ENCODE data around the gene COL25A1. TPM values are rescaled to one million over a fixed set of nuclear protein-coding genes. Genes with fewer than 3 reads are reported as not detected.

The COL25A1 gene
- total and polyA plus RNA-seq, 2 donors = 0.75 to 1.5 TPM

DNA sequence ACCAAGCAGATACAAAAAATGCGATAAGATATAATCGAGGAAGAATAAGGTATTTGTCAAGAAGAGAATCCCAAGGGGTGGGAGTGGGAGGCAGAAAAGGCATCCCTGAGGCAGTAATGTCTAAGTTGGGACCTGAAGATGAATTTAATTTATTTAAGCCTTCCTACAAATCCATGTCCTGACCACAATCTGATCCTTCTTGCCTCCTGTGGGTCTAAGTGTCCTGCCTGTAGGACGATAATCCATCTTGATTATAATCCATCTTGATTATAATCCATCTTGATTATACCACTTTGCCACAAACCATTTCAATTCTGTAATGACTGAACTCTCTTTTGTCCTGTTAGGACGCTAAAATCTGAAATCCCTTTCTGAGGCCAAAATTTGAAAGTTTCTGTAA, 130.2 kb downstream of the COL25A1 start:
- Histone ChIP-seq H3K27me3 (ENCODE audit: control insufficient read depth in 2 of 2, insufficient read depth in 1 of 2, low read length in 1 of 2) (no peaks in the 10 kb centered on the region), H3K9me3 (ENCODE audit: control insufficient read depth in 2 of 2, insufficient read depth in 1 of 2, low read length in 1 of 2) (no peaks in the 10 kb centered on the region), H3K27ac (ENCODE audit: low read depth in 1 of 2, low read length in 1 of 2) (no peak overlapping the region), H3K36me3 (ENCODE audit: control insufficient read depth in 2 of 2, insufficient read depth in 2 of 2, low read length in 1 of 2) (no peaks in the 10 kb centered on the region), H3K4me3 (ENCODE audit: low read length in 2 of 2) (no peak overlapping the region), H3K4me1 (ENCODE audit: control insufficient read depth in 2 of 2, insufficient read depth in 2 of 2, low read length in 2 of 2) (no peaks in the 10 kb centered on the region)
- 97% methylated on average over 4 of the region's 4 CpGs for WGBS
- no peak for DNase-seq (ENCODE audit: low read depth in 6 of 9, low spot score in 9 of 9)

DNA sequence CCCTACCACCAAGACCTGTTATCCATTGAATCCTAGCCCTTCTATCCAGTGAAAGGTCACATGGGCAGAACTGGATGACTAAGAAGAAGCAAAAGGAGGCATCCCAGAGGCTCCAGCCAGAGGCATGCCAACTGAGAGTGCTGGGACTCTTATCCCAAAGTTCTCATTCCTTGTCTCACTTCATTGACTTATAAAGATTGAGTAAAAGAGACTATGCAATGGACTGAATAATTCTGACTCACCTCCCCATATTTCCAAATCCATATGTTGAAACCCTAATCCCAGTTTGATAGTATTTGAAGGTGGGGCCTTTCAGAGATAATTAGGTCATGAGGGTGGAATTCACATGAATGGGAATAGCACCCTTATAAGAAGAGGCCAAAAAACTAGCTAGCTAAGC, 131.4 kb downstream of the COL25A1 start:
- Histone ChIP-seq H3K9me3 (ENCODE audit: control insufficient read depth in 2 of 2, insufficient read depth in 1 of 2, low read length in 1 of 2) (no peaks in the 10 kb centered on the region), H3K4me3 (ENCODE audit: low read length in 2 of 2) (no peak overlapping the region), H3K36me3 (ENCODE audit: control insufficient read depth in 2 of 2, insufficient read depth in 2 of 2, low read length in 1 of 2) (no peaks in the 10 kb centered on the region), H3K27me3 (ENCODE audit: control insufficient read depth in 2 of 2, insufficient read depth in 1 of 2, low read length in 1 of 2) (no peaks in the 10 kb centered on the region), H3K27ac (ENCODE audit: low read depth in 1 of 2, low read length in 1 of 2) (no peak overlapping the region), H3K4me1 (ENCODE audit: control insufficient read depth in 2 of 2, insufficient read depth in 2 of 2, low read length in 2 of 2) (no peaks in the 10 kb centered on the region)
- no peak for DNase-seq (ENCODE audit: low read depth in 6 of 9, low spot score in 9 of 9)

DNA sequence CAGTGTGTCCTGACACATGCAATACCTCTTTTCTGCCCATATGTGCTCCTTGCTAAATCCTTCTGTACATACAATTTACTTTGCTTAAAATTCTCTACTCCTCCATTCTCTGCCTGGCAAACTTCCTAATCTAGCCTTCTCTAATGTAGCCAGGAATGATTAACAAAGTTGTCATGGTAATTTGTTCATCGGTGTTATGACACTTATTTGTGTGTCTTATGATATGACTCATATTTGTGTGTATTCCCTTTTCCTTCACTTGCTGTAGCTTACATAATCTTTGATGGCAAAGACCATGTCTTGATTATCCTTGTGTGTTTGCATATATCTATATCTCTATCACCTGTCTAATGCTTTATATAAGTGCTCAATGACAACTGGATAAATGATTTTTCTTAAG, 133.3 kb downstream of the COL25A1 start:
- Histone ChIP-seq H3K36me3 (ENCODE audit: control insufficient read depth in 2 of 2, insufficient read depth in 2 of 2, low read length in 1 of 2) (no peaks in the 10 kb centered on the region), H3K4me3 (ENCODE audit: low read length in 2 of 2) (no peak overlapping the region), H3K27ac (ENCODE audit: low read depth in 1 of 2, low read length in 1 of 2) (no peak overlapping the region), H3K27me3 (ENCODE audit: control insufficient read depth in 2 of 2, insufficient read depth in 1 of 2, low read length in 1 of 2) (no peaks in the 10 kb centered on the region), H3K9me3 (ENCODE audit: control insufficient read depth in 2 of 2, insufficient read depth in 1 of 2, low read length in 1 of 2) (no peaks in the 10 kb centered on the region), H3K4me1 (ENCODE audit: control insufficient read depth in 2 of 2, insufficient read depth in 2 of 2, low read length in 2 of 2) (no peaks in the 10 kb centered on the region)
- 94% methylated on average over 1 of the region's 1 CpG for WGBS
- no peak for DNase-seq (ENCODE audit: low read depth in 6 of 9, low spot score in 9 of 9)

DNA sequence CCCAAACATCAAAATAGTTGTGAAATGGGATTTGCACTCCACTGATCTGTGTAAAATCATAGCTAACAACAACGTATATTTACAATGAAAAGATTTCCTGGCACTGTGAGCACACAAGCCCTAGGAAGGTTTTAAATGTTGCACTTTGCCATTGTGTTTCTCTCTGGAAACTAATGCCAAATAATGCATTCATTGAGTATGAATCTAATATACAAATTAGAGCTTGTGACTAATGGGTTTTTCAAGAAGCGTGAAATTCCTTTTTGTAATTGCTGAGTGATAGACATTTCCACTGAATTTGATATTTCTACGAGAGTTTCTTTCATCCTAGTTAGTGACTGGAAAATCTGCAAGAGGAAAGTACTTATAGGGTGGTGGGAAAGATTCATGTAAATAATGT, 135.9 kb downstream of the COL25A1 start:
- H3K4me1 ChIP-seq (ENCODE audit: control insufficient read depth in 2 of 2, insufficient read depth in 2 of 2, low read length in 2 of 2) = no peaks in the 10 kb centered on the region
- WGBS = 96% methylated on average over 3 of the region's 3 CpGs
- no peak for DNase-seq (ENCODE audit: low read depth in 6 of 9, low spot score in 9 of 9)

DNA sequence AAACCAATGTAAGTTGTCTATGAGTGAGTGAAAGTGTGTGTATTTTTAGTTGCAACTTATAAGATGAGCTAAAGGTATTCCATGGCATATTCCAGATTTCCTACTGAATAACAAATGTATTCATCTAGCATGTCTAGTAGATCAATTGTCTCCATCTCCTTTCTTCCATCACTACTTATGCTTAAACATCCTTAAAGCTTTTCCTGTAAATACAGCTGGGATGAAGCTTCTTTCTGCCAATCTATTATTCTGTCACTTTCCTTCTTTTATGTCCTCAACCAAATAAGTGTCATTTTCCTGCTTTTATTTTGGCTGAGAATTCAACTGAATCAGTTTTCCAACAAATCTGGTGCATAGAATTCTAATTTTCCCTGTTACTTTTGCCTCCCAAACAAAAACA, 136.3 kb downstream of the COL25A1 start:
- Histone ChIP-seq H3K4me3 (ENCODE audit: low read length in 2 of 2) (no peak overlapping the region), H3K36me3 (ENCODE audit: control insufficient read depth in 2 of 2, insufficient read depth in 2 of 2, low read length in 1 of 2) (no peaks in the 10 kb centered on the region), H3K27ac (ENCODE audit: low read depth in 1 of 2, low read length in 1 of 2) (no peak overlapping the region), H3K27me3 (ENCODE audit: control insufficient read depth in 2 of 2, insufficient read depth in 1 of 2, low read length in 1 of 2) (no peaks in the 10 kb centered on the region), H3K9me3 (ENCODE audit: control insufficient read depth in 2 of 2, insufficient read depth in 1 of 2, low read length in 1 of 2) (no peaks in the 10 kb centered on the region), H3K4me1 (ENCODE audit: control insufficient read depth in 2 of 2, insufficient read depth in 2 of 2, low read length in 2 of 2) (no peaks in the 10 kb centered on the region)
- DNase-seq (ENCODE audit: low read depth in 6 of 9, low spot score in 9 of 9) = no peak

More for the DNA sequence above, 135.9 kb downstream of the COL25A1 start:
- no peak overlapping the region for H3K4me3 ChIP-seq (ENCODE audit: low read length in 2 of 2)
- H3K27me3 ChIP-seq (ENCODE audit: control insufficient read depth in 2 of 2, insufficient read depth in 1 of 2, low read length in 1 of 2) = no peaks in the 10 kb centered on the region
- no peaks in the 10 kb centered on the region for H3K36me3 ChIP-seq (ENCODE audit: control insufficient read depth in 2 of 2, insufficient read depth in 2 of 2, low read length in 1 of 2)
- H3K9me3 ChIP-seq (ENCODE audit: control insufficient read depth in 2 of 2, insufficient read depth in 1 of 2, low read length in 1 of 2) = no peaks in the 10 kb centered on the region
- no peak overlapping the region for H3K27ac ChIP-seq (ENCODE audit: low read depth in 1 of 2, low read length in 1 of 2)

DNA sequence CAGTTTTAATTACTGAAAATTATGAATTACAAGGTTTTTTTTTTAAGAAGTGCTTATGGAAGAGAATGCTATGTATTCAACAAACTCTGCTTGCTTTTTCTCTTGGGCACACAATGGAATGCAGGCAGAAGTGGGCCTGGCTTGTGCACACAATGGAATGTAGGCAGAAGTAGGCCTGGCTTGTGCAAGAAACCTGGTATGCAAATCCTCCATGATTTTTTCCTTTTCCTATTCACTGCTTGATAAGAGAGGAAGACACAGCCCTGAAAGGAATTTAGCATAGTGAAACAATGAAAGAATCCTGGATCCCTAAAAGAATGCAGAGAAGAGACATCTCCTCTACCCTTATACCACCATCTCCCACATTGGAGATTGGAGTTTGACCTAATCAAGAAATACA, 138.4 kb downstream of the COL25A1 start:
- no peaks in the 10 kb centered on the region for H3K4me1 ChIP-seq (ENCODE audit: control insufficient read depth in 2 of 2, insufficient read depth in 2 of 2, low read length in 2 of 2)
- no peak for DNase-seq (ENCODE audit: low read depth in 6 of 9, low spot score in 9 of 9)

DNA sequence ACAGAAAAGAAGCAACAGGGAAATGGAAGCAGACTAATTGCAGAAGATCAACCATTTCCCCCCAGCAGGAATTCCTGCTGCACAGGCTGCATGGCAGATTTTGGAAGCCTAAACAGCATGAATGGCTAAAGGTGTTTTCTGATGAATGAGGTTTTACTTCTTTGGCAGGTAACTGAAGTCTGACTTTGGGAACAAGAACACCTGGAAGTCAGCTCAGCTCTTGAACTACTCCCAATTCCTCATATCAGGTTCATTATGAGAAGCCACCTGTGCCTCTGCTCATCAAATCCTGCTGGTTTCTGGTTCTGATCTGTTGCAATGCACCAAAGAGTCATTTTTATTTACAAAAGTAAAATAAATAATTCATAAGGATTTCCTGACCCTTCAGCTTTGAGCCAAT, 139.0 kb downstream of the COL25A1 start:
- Histone ChIP-seq H3K27me3 (ENCODE audit: control insufficient read depth in 2 of 2, insufficient read depth in 1 of 2, low read length in 1 of 2) (no peaks in the 10 kb centered on the region), H3K36me3 (ENCODE audit: control insufficient read depth in 2 of 2, insufficient read depth in 2 of 2, low read length in 1 of 2) (no peaks in the 10 kb centered on the region), H3K27ac (ENCODE audit: low read depth in 1 of 2, low read length in 1 of 2) (no peak overlapping the region), H3K4me3 (ENCODE audit: low read length in 2 of 2) (no peak overlapping the region), H3K9me3 (ENCODE audit: control insufficient read depth in 2 of 2, insufficient read depth in 1 of 2, low read length in 1 of 2) (no peaks in the 10 kb centered on the region), H3K4me1 (ENCODE audit: control insufficient read depth in 2 of 2, insufficient read depth in 2 of 2, low read length in 2 of 2) (no peaks in the 10 kb centered on the region)
- no peak for DNase-seq (ENCODE audit: low read depth in 6 of 9, low spot score in 9 of 9)

More for the DNA sequence above, 138.4 kb downstream of the COL25A1 start:
- H3K9me3 ChIP-seq (ENCODE audit: control insufficient read depth in 2 of 2, insufficient read depth in 1 of 2, low read length in 1 of 2) = no peaks in the 10 kb centered on the region
- H3K27ac ChIP-seq (ENCODE audit: low read depth in 1 of 2, low read length in 1 of 2) = no peak overlapping the region
- H3K27me3 ChIP-seq (ENCODE audit: control insufficient read depth in 2 of 2, insufficient read depth in 1 of 2, low read length in 1 of 2) = no peaks in the 10 kb centered on the region
- no peak overlapping the region for H3K4me3 ChIP-seq (ENCODE audit: low read length in 2 of 2)
- no peaks in the 10 kb centered on the region for H3K36me3 ChIP-seq (ENCODE audit: control insufficient read depth in 2 of 2, insufficient read depth in 2 of 2, low read length in 1 of 2)

DNA sequence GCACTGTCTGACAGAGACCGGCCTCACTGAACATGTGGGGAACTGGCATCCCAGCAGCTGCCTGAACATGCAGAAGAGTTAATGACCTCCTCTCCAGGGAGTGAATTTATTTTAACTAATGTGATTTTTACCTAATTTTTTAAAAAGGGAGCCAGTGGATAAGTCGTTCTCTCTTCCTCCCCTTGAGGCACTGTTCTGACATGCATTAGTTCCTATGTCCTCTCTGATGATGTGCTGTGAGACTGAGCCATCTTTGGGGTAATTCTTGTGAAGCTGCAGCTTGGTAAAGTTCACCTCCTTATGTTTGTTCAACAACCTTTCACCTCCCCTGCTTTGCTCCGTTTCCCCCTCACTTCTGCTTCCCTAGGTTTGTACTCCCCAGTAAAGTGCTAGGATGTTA, 139.7 kb downstream of the COL25A1 start:
- no peak overlapping the region for H3K27ac ChIP-seq (ENCODE audit: low read depth in 1 of 2, low read length in 1 of 2)
- no peak for DNase-seq (ENCODE audit: low read depth in 6 of 9, low spot score in 9 of 9)
- H3K27me3 ChIP-seq (ENCODE audit: control insufficient read depth in 2 of 2, insufficient read depth in 1 of 2, low read length in 1 of 2) = no peaks in the 10 kb centered on the region
- H3K4me3 ChIP-seq (ENCODE audit: low read length in 2 of 2) = no peak overlapping the region
- WGBS = 94% methylated on average over 3 of the region's 3 CpGs
- H3K9me3 ChIP-seq (ENCODE audit: control insufficient read depth in 2 of 2, insufficient read depth in 1 of 2, low read length in 1 of 2) = no peaks in the 10 kb centered on the region
- no peaks in the 10 kb centered on the region for H3K4me1 ChIP-seq (ENCODE audit: control insufficient read depth in 2 of 2, insufficient read depth in 2 of 2, low read length in 2 of 2)
- H3K36me3 ChIP-seq (ENCODE audit: control insufficient read depth in 2 of 2, insufficient read depth in 2 of 2, low read length in 1 of 2) = no peaks in the 10 kb centered on the region

DNA sequence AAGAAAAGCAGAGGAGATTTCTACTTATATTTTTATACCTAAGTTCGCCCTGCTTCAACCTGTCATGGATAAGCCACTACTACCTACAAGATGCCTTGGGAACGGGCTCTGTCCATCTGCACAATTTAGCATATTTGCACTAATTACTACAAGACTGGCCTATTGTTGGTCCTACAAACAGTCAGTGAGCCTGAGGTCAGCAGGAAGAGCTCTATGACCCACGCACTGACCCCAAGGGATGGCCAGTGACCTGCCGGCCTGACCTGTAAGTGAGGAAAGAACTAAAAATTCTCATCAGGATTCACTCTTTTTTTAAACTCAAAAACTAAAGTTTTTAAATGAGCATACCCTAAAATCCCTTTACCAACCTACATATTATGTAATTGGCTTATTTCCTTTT, 142.0 kb downstream of the COL25A1 start:
- Histone ChIP-seq H3K4me3 (ENCODE audit: low read length in 2 of 2) (no peak overlapping the region), H3K27me3 (ENCODE audit: control insufficient read depth in 2 of 2, insufficient read depth in 1 of 2, low read length in 1 of 2) (no peaks in the 10 kb centered on the region), H3K4me1 (ENCODE audit: control insufficient read depth in 2 of 2, insufficient read depth in 2 of 2, low read length in 2 of 2) (no peaks in the 10 kb centered on the region), H3K36me3 (ENCODE audit: control insufficient read depth in 2 of 2, insufficient read depth in 2 of 2, low read length in 1 of 2) (no peaks in the 10 kb centered on the region), H3K27ac (ENCODE audit: low read depth in 1 of 2, low read length in 1 of 2) (no peak overlapping the region), H3K9me3 (ENCODE audit: control insufficient read depth in 2 of 2, insufficient read depth in 1 of 2, low read length in 1 of 2) (no peaks in the 10 kb centered on the region)
- 97% methylated on average over 4 of the region's 4 CpGs for WGBS
- DNase-seq (ENCODE audit: low read depth in 6 of 9, low spot score in 9 of 9) = no peak

DNA sequence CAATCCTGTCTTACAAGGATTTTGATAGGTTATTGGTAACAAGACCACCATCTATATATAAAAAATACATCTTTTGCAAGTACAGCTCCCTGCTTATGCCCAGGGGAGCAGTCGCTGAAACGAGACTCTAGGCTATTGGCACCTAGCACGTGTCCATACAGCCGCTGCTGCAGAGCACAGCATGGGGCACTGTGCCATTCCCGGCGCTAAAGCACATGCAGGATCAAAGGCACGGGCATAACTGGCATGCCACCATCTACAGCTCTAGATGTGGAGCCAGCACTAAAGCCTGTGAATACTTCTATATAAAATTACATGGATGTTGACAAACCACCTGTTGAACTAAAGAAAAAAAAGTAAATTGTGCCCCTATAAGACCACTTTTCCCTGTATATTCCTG, 144.8 kb downstream of the COL25A1 start:
- 96% methylated on average over 7 of the region's 7 CpGs for WGBS
- H3K9me3 ChIP-seq (ENCODE audit: control insufficient read depth in 2 of 2, insufficient read depth in 1 of 2, low read length in 1 of 2) = no peaks in the 10 kb centered on the region
- no peak overlapping the region for H3K27ac ChIP-seq (ENCODE audit: low read depth in 1 of 2, low read length in 1 of 2)
- no peaks in the 10 kb centered on the region for H3K4me1 ChIP-seq (ENCODE audit: control insufficient read depth in 2 of 2, insufficient read depth in 2 of 2, low read length in 2 of 2)
- no peak overlapping the region for H3K4me3 ChIP-seq (ENCODE audit: low read length in 2 of 2)
- no peaks in the 10 kb centered on the region for H3K36me3 ChIP-seq (ENCODE audit: control insufficient read depth in 2 of 2, insufficient read depth in 2 of 2, low read length in 1 of 2)
- no peaks in the 10 kb centered on the region for H3K27me3 ChIP-seq (ENCODE audit: control insufficient read depth in 2 of 2, insufficient read depth in 1 of 2, low read length in 1 of 2)
- no peak for DNase-seq (ENCODE audit: low read depth in 6 of 9, low spot score in 9 of 9)
